Glutamatergic neuron (in vitro differentiated cells): ENCODE data around the gene GABRB1. TPM values are rescaled to one million over a fixed set of nuclear protein-coding genes. Genes with fewer than 3 reads are reported as not detected.

ENCODE experiments used
- DNase-seq: peaks from one replicate; pipeline ENCODE4 v3.0.0; 2022
- H3K27ac Mint-ChIP-seq: one replicate; pipeline ENCODE4 v1.8.0; 2020; ENCODE audit warnings: mild to moderate bottlenecking, mixed read lengths, inconsistent platforms; ENCODE audit not compliant: unreplicated experiment
- H3K27me3 Mint-ChIP-seq: one replicate; pipeline ENCODE4 v1.8.0; 2020; ENCODE audit warnings: mild to moderate bottlenecking, moderate library complexity, mixed read lengths, inconsistent platforms; ENCODE audit not compliant: unreplicated experiment
- H3K36me3 Mint-ChIP-seq: one replicate; pipeline ENCODE4 v1.8.0; 2020; ENCODE audit warnings: mild to moderate bottlenecking, mixed read lengths, inconsistent platforms; ENCODE audit not compliant: unreplicated experiment
- H3K4me1 Mint-ChIP-seq: one replicate; pipeline ENCODE4 v1.8.0; 2020; ENCODE audit warnings: mild to moderate bottlenecking, low read depth, mixed read lengths, inconsistent platforms; ENCODE audit not compliant: unreplicated experiment
- H3K4me3 Mint-ChIP-seq: one replicate; pipeline ENCODE4 v1.8.0; 2020; ENCODE audit warnings: mild to moderate bottlenecking, mixed read lengths, inconsistent platforms; ENCODE audit not compliant: unreplicated experiment
- H3K9me3 Mint-ChIP-seq: one replicate; pipeline ENCODE4 v1.8.0; 2020; ENCODE audit warnings: mild to moderate bottlenecking, moderate library complexity, mixed read lengths, inconsistent platforms; ENCODE audit not compliant: unreplicated experiment
- total RNA-seq: library from RNA; stranded (reverse); fragmentation: NEBNext Ultra II Directional; extraction: Animal tissue kit (Norgen Biotek cat#: 25700); gene quantifications from one replicate; pipeline ENCODE4 v1.2.1, GENCODE V29; 2021; ENCODE audit not compliant: unreplicated experiment
- TF ChIP-seq, protein P1 (sequence below): fragments of 200-600 bp; sonication (generic); IDR thresholded peaks from one replicate; pipeline ENCODE4 v1.5.0; 2021; ENCODE audit not compliant: partially characterized antibody, unreplicated experiment

GABRB1 gene
- total RNA-seq, 1 donor from 2014 or later, result 4.9 TPM

DNA sequence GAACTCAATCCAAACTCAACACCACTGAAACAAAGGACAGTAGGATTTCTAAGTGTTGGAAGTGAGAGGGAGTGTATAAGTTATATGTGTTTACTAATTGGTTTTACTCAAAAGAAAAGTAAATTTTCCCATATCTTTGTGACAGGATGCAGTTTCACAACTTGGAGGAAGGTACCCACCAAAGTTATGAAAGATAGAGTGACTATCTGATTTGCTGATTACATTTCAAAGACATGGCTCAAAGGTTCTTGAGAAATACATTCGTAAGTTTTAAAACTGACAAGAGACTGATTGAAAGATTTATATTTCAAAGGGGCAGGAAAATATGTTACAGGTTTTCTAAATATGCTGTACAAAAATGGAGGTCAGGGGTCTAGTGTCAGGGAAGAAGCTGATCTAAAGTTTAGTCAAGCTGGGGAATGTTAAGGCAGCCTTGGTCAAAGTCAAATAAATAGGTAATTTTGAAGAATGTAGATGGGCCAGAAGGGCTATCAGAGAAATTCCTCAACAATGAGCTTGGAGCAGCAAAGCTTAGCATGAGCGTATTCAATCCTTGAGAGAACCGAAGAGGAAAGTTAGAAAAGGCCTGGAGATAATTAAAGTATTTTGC lies 441.9 kb downstream of the GABRB1 start:
- no peaks in the 10 kb centered on the region for H3K36me3 Mint-ChIP-seq
- H3K4me3 Mint-ChIP-seq, result no peak overlapping the region
- H3K9me3 Mint-ChIP-seq, result peaks cover 1% of the 10 kb centered on the region
- H3K4me1 Mint-ChIP-seq, result no peaks in the 10 kb centered on the region
- H3K27ac Mint-ChIP-seq, result no peak overlapping the region
- TF ChIP-seq, protein P1, sequence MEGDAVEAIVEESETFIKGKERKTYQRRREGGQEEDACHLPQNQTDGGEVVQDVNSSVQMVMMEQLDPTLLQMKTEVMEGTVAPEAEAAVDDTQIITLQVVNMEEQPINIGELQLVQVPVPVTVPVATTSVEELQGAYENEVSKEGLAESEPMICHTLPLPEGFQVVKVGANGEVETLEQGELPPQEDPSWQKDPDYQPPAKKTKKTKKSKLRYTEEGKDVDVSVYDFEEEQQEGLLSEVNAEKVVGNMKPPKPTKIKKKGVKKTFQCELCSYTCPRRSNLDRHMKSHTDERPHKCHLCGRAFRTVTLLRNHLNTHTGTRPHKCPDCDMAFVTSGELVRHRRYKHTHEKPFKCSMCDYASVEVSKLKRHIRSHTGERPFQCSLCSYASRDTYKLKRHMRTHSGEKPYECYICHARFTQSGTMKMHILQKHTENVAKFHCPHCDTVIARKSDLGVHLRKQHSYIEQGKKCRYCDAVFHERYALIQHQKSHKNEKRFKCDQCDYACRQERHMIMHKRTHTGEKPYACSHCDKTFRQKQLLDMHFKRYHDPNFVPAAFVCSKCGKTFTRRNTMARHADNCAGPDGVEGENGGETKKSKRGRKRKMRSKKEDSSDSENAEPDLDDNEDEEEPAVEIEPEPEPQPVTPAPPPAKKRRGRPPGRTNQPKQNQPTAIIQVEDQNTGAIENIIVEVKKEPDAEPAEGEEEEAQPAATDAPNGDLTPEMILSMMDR, result no peak
- no peak for DNase-seq
- H3K27me3 Mint-ChIP-seq, result peaks cover 1% of the 10 kb centered on the region

DNA sequence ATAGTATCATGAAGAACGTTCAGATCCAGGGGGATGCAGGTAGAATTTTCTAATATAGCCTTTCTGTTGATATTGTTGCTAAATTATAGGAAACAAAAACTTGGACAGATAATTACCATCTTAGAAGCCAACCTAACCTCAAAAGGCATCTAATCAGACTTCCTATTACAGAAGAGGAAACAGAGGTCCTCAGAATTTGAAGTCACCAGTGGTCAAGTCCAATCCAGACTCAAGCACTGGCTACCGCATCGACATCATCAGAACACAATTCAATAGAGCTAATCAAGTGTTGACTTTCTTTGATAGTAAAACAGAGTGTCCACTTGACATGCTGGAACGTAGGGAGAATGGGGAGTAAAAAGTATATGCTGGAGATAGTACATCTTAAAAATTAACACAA lies 443.4 kb downstream of the GABRB1 start:
- no peak for DNase-seq
- Mint-ChIP-seq H3K4me1 (no peaks in the 10 kb centered on the region), H3K27ac (no peak overlapping the region), H3K4me3 (no peak overlapping the region), H3K9me3 (peaks cover 1% of the 10 kb centered on the region), H3K36me3 (no peaks in the 10 kb centered on the region), H3K27me3 (peaks cover 1% of the 10 kb centered on the region)
- TF ChIP-seq, protein P1, result no peak

DNA sequence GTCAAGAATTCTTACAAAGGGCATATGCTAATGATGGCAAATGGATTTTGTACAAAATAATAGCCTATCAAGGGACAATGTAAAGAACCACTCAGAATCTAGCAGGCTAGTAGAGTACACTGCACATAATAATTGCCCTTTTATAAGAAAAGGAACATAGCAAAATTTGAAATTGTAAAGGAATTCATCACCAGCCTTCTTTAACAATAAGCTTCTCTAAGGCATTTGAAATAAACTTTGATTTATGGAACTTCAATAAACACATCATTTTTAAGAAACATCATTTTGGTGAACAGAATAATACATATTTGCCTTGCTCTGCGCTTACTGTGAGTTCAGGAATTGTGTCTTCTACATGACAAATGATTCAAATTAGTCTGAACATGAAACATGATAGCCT lies 444.0 kb downstream of the GABRB1 start:
- Mint-ChIP-seq H3K27me3 (peaks cover 1% of the 10 kb centered on the region), H3K36me3 (no peaks in the 10 kb centered on the region), H3K27ac (no peak overlapping the region), H3K4me3 (no peak overlapping the region), H3K4me1 (no peaks in the 10 kb centered on the region), H3K9me3 (peaks cover 1% of the 10 kb centered on the region)
- TF ChIP-seq, protein P1, result no peak
- no peak for DNase-seq

Other genes starting within 250 kb of the GABRB1 start
- gene COX7B2, start 122.3 kb upstream of the GABRB1 start, total RNA-seq, result not detected
- gene GABRA4, start 38.0 kb upstream of the GABRB1 start, total RNA-seq, result not detected